PC-3 (cell line): Measurements from ENCODE around the gene LFNG.

ENCODE experiments used
- EZH2 ChIP-seq: fragments of 300-600 bp; sonication (generic); IDR thresholded peaks from one replicate; pipeline ENCODE4 v1.6.1; 2017; ENCODE audit warnings: antibody characterized with exemption, mild to moderate bottlenecking, low read length; ENCODE audit not compliant: unreplicated experiment
- TF ChIP-seq, protein P1 (sequence below): fragments of 300-600 bp; sonication (generic); conservative IDR thresholded peaks from 2 replicates; pipeline ENCODE4 v1.5.1; 2017; ENCODE audit warnings: antibody characterized with exemption, low read depth, mild to moderate bottlenecking, low read length

DNA sequence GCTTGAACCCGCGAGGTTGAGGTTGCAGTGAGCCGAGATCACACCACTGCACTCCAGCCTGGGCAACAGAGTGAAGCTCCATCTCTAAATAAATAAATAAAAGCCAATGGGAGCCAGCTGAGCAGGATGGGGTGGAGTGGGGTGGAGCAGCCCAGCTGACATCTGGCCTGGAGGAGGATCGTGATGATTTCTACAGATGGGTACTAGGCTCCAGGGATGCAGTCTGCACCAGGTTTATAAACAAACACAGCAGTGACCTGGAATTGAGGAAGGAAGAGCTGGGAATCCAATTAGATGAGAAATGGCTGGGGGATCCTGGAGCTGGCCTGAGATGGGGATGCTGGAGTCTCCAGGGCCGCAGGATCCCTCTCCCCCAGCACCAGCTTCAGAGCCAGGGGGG lies 36.1 kb upstream of the LFNG start:
- TF ChIP-seq, protein P1, sequence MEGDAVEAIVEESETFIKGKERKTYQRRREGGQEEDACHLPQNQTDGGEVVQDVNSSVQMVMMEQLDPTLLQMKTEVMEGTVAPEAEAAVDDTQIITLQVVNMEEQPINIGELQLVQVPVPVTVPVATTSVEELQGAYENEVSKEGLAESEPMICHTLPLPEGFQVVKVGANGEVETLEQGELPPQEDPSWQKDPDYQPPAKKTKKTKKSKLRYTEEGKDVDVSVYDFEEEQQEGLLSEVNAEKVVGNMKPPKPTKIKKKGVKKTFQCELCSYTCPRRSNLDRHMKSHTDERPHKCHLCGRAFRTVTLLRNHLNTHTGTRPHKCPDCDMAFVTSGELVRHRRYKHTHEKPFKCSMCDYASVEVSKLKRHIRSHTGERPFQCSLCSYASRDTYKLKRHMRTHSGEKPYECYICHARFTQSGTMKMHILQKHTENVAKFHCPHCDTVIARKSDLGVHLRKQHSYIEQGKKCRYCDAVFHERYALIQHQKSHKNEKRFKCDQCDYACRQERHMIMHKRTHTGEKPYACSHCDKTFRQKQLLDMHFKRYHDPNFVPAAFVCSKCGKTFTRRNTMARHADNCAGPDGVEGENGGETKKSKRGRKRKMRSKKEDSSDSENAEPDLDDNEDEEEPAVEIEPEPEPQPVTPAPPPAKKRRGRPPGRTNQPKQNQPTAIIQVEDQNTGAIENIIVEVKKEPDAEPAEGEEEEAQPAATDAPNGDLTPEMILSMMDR = no peak
- TF ChIP-seq EZH2 = no peak
